Gastroesophageal sphincter (tissue), 4 donors: ENCODE data around the gene IQCC. TPM values are rescaled to one million over a fixed set of nuclear protein-coding genes. Genes with fewer than 3 reads are reported as not detected.

Experiments used
- ATAC-seq: fragments of 150-250 bp; one replicate; pipeline ENCODE4 v1.9.1; 2016; ENCODE audit warnings: mild to moderate bottlenecking, moderate library complexity
- H3K27ac ChIP-seq, 4 donors: fragments of 200-600 bp; sonication (generic) in 3 of 4; 1 replicate in 3 of 4; 2 replicates in 1 of 4; pipeline ENCODE4 v1.5.1; 2016 to 2019
- H3K27me3 ChIP-seq: fragments of 200-600 bp; sonication (generic); one replicate; pipeline ENCODE4 v1.5.1; 2019
- H3K36me3 ChIP-seq, 2 donors: fragments of 200-600 bp; sonication (generic); one replicate each; pipeline ENCODE4 v1.5.1; 2019; ENCODE audit warnings: control low read depth in 1 of 2
- H3K4me1 ChIP-seq, 3 donors: fragments of 200-600 bp; sonication (generic); 1 replicate in 2 of 3; 2 replicates in 1 of 3; pipeline ENCODE4 v1.5.1; 2016 to 2019; ENCODE audit warnings: control low read depth in 2 of 3
- H3K4me3 ChIP-seq, 2 donors: fragments of 200-600 bp; sonication (generic); one replicate each; pipeline ENCODE4 v1.5.1; 2019; ENCODE audit warnings: mild to moderate bottlenecking in 1 of 2, moderate library complexity in 1 of 2
- H3K9me3 ChIP-seq, 3 donors: fragments of 200-600 bp; sonication (generic); one replicate each; pipeline ENCODE4 v1.5.1; 2017 to 2019; ENCODE audit warnings: control low read depth in 2 of 3
- CTCF ChIP-seq, 4 experiments: fragments of 200-600 bp in 2 of 4; fragments of 450-650 bp in 2 of 4; sonication (generic) in 1 of 4; IDR thresholded peaks; one replicate each; pipeline ENCODE4 v1.5.1; 2017 to 2019; ENCODE audit warnings: antibody characterized with exemption in 4 of 4, mild to moderate bottlenecking in 2 of 4, moderate library complexity in 2 of 4
- EP300 ChIP-seq: sonication (generic); formaldehyde crosslinking; IDR thresholded peaks from one replicate; pipeline ENCODE4 v1.6.1; 2017; ENCODE audit warnings: antibody characterized with exemption, mild to moderate bottlenecking
- POLR2A ChIP-seq, 2 donors: fragments of 450-650 bp; IDR thresholded peaks; one replicate each; pipeline ENCODE4 v1.6.1; 2017; ENCODE audit warnings: antibody characterized with exemption in 2 of 2, mild to moderate bottlenecking in 2 of 2, moderate library complexity in 1 of 2
- POLR2AphosphoS5 ChIP-seq: sonication (generic); formaldehyde crosslinking; IDR thresholded peaks from one replicate; pipeline ENCODE4 v1.6.1; 2017; ENCODE audit warnings: antibody characterized with exemption
- WGBS, 2 donors: methylation state at CpG; one replicate each; pipeline ENCODE4 v1.1.5; 2018; ENCODE audit warnings: low coverage in 1 of 2; 5-methylcytosine and 5-hydroxymethylcytosine counted together
- total RNA-seq, 4 donors: library from RNA; depleted of rRNA; stranded (reverse); fragments of >200 nt; gene quantifications; one replicate each; pipeline ENCODE4 v1.1.0, GENCODE V29; 2016

Gene IQCC
- total RNA-seq, 4 donors from 2014 or later = 0.69 to 1.9 (median 1.3) TPM

DNA sequence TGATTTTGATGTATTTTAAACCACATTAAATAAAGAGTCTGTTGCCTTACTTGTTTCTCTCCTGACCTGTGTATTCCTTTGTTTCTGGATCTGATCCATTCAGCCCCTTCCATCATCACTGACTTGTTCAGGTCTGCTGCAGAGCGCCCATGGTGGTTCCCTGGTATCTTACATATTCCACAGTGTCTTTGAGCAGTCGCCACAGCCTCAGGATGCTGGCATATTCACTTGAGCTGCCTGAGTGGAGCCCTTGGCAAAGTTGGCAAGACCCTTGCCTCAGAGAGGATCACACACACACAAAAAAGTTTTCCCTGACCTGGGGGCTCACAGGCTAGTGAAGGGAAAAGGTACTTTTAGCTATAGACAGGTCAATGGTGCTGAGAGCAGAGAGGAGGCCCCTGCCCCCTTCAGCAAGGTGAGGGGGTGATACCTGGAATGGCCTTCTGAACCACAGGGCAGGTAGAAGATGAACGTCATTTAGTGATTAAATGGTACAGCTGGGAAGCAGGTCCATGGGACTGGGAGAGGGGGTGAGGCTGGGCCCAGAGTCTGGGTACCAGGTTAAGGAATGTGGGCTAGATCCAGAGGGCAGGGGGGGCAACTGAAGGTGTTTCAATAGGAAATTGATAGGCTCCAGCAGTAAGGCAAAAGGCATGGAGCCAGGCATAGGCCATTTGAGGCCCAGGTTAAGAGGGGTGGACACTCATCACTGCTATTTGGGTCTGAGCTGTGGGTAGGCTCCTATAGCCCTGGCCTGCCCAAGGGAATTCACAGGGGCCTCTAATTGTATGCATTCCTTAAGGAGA lies 7.0 kb upstream of the IQCC start:
- no peak for ATAC-seq
- Histone ChIP-seq H3K4me1 (peaks cover 6 to 36% (median 15%) of the 10 kb centered on the region in 3 donors), H3K9me3 (no peaks in the 10 kb centered on the region), H3K4me3 (no peak overlapping the region), H3K27me3 (no peaks in the 10 kb centered on the region), H3K27ac (peak overlapping the region in 1 of 4 donors; percentile 24), H3K36me3 (peaks cover 0 to 51% of the 10 kb centered on the region in 2 donors)
- no peak for TF ChIP-seq CTCF (IDR thresholded peaks at IDR 0.05)
- WGBS, 2 donors = 57 to 83% methylated on average over 1 to 2 of the region's 3 CpGs

DNA sequence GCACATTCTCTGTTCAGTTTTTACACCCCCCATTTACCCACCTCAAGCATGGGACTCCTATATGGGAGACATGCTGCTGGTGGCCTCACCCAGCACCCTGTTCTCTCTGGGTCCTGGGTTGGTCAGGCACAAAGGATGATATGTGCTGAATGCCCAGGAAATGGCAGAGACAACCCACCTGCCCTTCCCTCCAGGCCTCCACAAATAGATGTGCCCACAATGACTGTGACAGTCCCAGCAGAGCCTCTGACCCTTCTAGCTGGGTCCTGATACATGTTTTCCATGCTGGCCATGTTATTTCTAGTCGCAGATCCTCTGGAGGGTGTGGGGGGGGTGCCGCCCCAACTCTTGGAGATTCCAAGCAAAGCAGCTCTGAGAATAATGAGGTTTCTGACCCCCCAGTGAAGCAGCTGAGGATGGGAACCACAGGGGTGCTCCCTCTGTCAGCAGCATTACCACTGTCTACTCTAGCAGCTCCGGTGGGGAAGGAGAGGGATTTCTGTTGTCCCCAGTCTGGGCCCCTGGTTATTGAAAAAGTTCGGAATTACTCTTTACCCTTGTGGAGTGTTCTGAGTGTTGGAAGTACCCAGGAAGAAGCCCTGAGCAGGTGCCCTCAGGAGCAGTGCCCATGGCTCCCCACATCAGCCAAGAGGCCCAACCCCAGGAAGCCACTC lies 6.3 kb upstream of the IQCC start:
- peaks cover 6 to 36% (median 15%) of the 10 kb centered on the region in 3 donors for H3K4me1 ChIP-seq
- no peak for ATAC-seq
- H3K4me3 ChIP-seq = no peak overlapping the region
- peak overlapping the region in 3 of 4 donors; percentile 88 to 95 (median 90) for H3K27ac ChIP-seq
- TF ChIP-seq POLR2A (IDR thresholded peaks at IDR 0.05) = no peak
- no peaks in the 10 kb centered on the region for H3K9me3 ChIP-seq
- 33% methylated on average over 1 of the region's 4 CpGs; no CpG with 5 or more reads in 1 of the 2 donors for WGBS, 2 donors
- no peaks in the 10 kb centered on the region for H3K27me3 ChIP-seq
- peaks cover 0 to 43% of the 10 kb centered on the region in 2 donors for H3K36me3 ChIP-seq

GRCh38 chr1:32199717-32200072 lies 5.8 kb upstream of the IQCC start:
- WGBS, 2 donors = 0 to 20% methylated on average over 1 of the region's 6 CpGs
- Histone ChIP-seq H3K27me3 (no peaks in the 10 kb centered on the region), H3K4me1 (peaks cover 6 to 40% (median 15%) of the 10 kb centered on the region in 3 donors), H3K36me3 (peaks cover 0 to 38% of the 10 kb centered on the region in 2 donors), H3K4me3 (peak overlapping the region in 1 of 2 donors; percentile 72), H3K27ac (peak overlapping the region; percentile 43 to 95 (median 89)), H3K9me3 (no peaks in the 10 kb centered on the region)
- ATAC-seq = no peak
- TF ChIP-seq POLR2A (IDR thresholded peaks at IDR 0.05) = no peak
- TF ChIP-seq POLR2AphosphoS5 = no peak
- no peak for TF ChIP-seq EP300
- TF ChIP-seq CTCF (IDR thresholded peaks at IDR 0.05) = no peak

DNA sequence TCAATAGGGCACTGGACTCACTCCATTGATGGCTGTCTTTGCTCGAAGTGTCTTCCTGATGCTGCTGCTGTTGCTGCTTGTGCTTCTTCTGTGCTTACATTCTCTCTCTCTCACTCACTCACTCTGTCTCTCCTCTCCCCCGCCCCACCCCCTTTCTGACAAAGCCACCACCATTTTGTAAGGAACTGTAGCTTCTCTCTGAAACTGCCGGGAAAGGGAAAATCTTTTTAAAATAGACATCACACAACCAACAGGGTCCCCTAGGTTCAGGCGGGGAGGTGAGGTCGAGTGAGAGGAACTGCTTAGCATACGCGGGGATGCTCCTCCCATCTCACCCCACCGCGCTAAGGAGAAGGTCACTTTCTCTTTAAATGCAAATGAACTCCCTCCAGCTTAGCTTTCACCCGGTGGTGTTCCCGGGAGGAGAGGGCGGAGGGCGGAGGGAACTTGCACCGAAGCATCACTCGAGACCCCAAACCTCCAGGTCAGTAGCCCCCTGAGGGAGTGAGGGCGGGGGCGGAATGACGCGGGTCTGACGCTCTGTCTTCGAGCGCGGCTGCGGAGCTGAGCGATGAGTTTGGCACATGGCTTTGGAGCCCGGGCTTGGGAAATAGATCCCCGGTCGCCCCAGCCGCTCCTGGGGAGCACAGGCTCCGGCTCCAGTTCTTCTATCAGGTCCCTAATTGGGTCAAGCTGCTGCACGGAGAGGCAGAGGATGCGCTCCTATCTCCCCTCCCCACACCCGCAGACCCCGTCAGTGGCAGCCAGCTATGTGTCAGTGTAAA lies 5.1 kb upstream of the IQCC start, which contains the start of gene CCDC28B:
TSS of gene CCDC28B (plus strand) at position 370 of the 785 bp plus-strand sequence. CDS start 1,341 bp downstream, outside the sequence.
- no peaks in the 10 kb centered on the region for H3K9me3 ChIP-seq
- WGBS, 2 donors = 0 to 1% methylated on average over 4 to 9 of the region's 34 CpGs
- TF ChIP-seq CTCF (IDR thresholded peaks at IDR 0.05) = no peak
- no peak for TF ChIP-seq POLR2A (IDR thresholded peaks at IDR 0.05)
- TF ChIP-seq EP300 = no peak
- peak; percentile 16 for TF ChIP-seq POLR2AphosphoS5

More for the DNA sequence above, 5.1 kb upstream of the IQCC start, which contains the start of gene CCDC28B:
- Histone ChIP-seq H3K4me1 (peaks cover 6 to 47% (median 20%) of the 10 kb centered on the region in 3 donors), H3K27ac (peak within 1 kb of the TSS; percentile 43 to 95 (median 89)), H3K36me3 (peaks cover 0 to 31% of the 10 kb centered on the region in 2 donors), H3K27me3 (no peaks in the 10 kb centered on the region), H3K4me3 (peak within 1 kb of the TSS; percentile 58 to 72)
- ATAC-seq = peak; percentile 69
